Gastrocnemius medialis (tissue), 4 donors: ENCODE measurements around the gene RBM10. TPM values are rescaled to one million over a fixed set of nuclear protein-coding genes. Genes with fewer than 3 reads are reported as not detected.
"Not testable (repeated sequence)": the region's sequence is repeated elsewhere in the genome, so short reads cannot be mapped to it uniquely, and the experiment has no call there.

Experiments used
- ATAC-seq, 2 donors: fragments of 150-250 bp; one replicate each; pipeline ENCODE4 v1.9.1; 2016
- DNase-seq, 2 donors: peaks; one replicate each; pipeline ENCODE4 v3.0.0-alpha.2; 2019
- H3K27ac ChIP-seq, 4 donors: fragments of 200-600 bp; sonication (generic); 1 replicate in 1 of 4; 2 replicates in 3 of 4; pipeline ENCODE4 v1.5.1; 2016 to 2018; ENCODE audit warnings: mild to moderate bottlenecking in 2 of 4, moderate library complexity in 1 of 4
- H3K27me3 ChIP-seq, 3 donors: fragments of 200-600 bp; sonication (generic) in 2 of 3; 1 replicate in 1 of 3; 2 replicates in 2 of 3; pipeline versions ENCODE4 v1.5.1 to v1.6.0; 2016 to 2019; ENCODE audit warnings: mild to moderate bottlenecking in 1 of 3, moderate library complexity in 1 of 3
- H3K36me3 ChIP-seq, 2 donors: fragments of 200-600 bp; sonication (generic) in 1 of 2; one replicate each; pipeline ENCODE4 v1.5.1; 2017 to 2018
- H3K4me1 ChIP-seq, 2 donors: fragments of 200-600 bp; sonication (generic) in 1 of 2; one replicate each; pipeline ENCODE4 v1.5.1; 2016 to 2017; ENCODE audit warnings: mild to moderate bottlenecking in 2 of 2
- H3K4me3 ChIP-seq, 4 donors: fragments of 200-600 bp; sonication (generic) in 3 of 4; 1 replicate in 1 of 4; 2 replicates in 3 of 4; pipeline ENCODE4 v1.5.1; 2016 to 2019; ENCODE audit warnings: mild to moderate bottlenecking in 2 of 4
- H3K9me3 ChIP-seq, 3 donors: fragments of 200-600 bp; sonication (generic) in 2 of 3; 1 replicate in 1 of 3; 2 replicates in 2 of 3; pipeline ENCODE4 v1.5.1; 2016 to 2019
- CTCF ChIP-seq, 5 experiments: fragments of 450-650 bp in 3 of 5; fragments of 200-600 bp in 2 of 5; sonication (generic) in 2 of 5; IDR thresholded peaks in 4 of 5; conservative IDR thresholded peaks in 1 of 5; 1 replicate in 4 of 5; 2 replicates in 1 of 5; pipeline ENCODE4 v1.5.1; 2016 to 2019; ENCODE audit warnings: antibody characterized with exemption in 5 of 5, mild to moderate bottlenecking in 3 of 5, moderate library complexity in 3 of 5
- POLR2A ChIP-seq, 2 donors: fragments of 450-650 bp; IDR thresholded peaks; one replicate each; pipeline ENCODE4 v1.6.1; 2017; ENCODE audit warnings: antibody characterized with exemption in 2 of 2, mild to moderate bottlenecking in 2 of 2, moderate library complexity in 2 of 2
- in situ Hi-C, 4 donors: fragments of 200-750 bp; cut with MboI; loops; one replicate each; pipeline versions ENCODE4 v1.15.0 to v1.8.0; 2017; ENCODE audit warnings: low sequenced_read_pairs in 4 of 4
- intact Hi-C: fragments of 100-400 bp; cut with DNase I; formaldehyde crosslinking; loops from one replicate; pipeline ENCODE4 v1.15.1; 2023; ENCODE audit warnings: low total_unique reads
- total RNA-seq, 4 donors: library from RNA; depleted of rRNA; stranded (reverse); fragments of >200 nt; gene quantifications; one replicate each; pipeline versions ENCODE4 v1.1.0 to v1.2.3, GENCODE V29; 2016

RBM10 gene
- total RNA-seq = 10 to 100 TPM; 18.7 to 49.3 (median 23.5) TPM

DNA sequence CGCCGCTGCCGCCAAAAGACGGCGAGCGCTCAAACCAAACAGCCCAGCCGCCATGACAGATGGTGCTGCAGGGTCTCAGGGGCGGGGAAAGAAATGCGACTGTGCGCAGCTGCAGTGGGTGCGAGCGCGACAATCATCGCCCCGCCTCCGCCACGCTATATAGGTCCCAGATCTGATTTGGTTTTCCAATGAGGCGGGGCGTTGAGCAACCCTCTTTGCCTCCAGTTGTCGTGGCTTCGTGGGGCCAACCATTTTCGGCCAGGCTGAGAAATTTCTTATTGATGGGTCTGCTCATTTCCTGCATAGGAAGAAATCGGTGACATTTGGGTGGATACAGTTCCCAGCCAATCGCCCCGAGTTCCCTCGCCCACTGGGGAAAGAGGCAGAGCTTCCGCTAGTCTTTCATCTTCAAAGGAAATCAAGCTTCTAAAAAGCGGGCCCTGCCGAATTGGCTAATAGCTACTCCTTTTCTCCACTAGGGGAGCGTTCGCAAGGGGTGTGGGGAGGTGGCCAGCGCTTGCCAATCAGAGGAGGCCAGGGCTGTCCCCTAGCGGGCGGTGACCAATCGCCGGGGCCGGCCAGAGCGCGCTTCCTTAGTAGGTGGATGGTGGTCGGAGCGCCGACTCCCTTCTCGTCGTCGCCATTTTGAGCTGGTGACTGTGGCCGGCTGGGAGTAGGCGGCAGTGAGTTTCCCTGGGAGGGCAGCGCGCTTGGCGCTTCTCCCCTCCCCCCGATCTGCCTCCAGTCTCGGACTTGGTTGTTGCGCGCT is at the start of gene RBM10, which contains the start of gene NDUFB11:
RBM10 (plus strand) TSS at position 596 of the 769 bp plus-strand sequence. CDS start 2,261 bp downstream, outside the sequence.
NDUFB11 (minus strand) TSS at position 77 of the 769 bp plus-strand sequence; CDS start at position 54, 23 bp downstream.
- in situ Hi-C loops = no loop called here
- peak within 1 kb of the TSS; percentile 78 to 96 (median 82) for H3K4me3 ChIP-seq
- intact Hi-C loops = loop anchor here (1.0 to 10.0 kb wide), 2 partner anchors 16 to 340 kb away; partner anchors contain the start of gene ZNF41
- H3K36me3 ChIP-seq = no peaks in the 10 kb centered on the region
- H3K27me3 ChIP-seq = no peaks in the 10 kb centered on the region
- TF ChIP-seq CTCF (IDR thresholded peaks at IDR 0.05 in 4 of 5, conservative IDR thresholded peaks at IDR 0.05 in 1 of 5) (peak; percentile 73 to 89 (median 83)), POLR2A (IDR thresholded peaks at IDR 0.05) (peak; percentile 72 to 77)
- H3K4me1 ChIP-seq = peaks cover 8 to 12% of the 10 kb centered on the region in 2 donors
- H3K9me3 ChIP-seq = no peaks in the 10 kb centered on the region
- H3K27ac ChIP-seq = peak within 1 kb of the TSS; percentile 95 to 99 (median 96)
- DNase-seq (peak; percentile 92 to 95), ATAC-seq (peak; percentile 86 to 91)

GRCh38 chrX:47097018-47097417 is 48.0 kb upstream of the RBM10 start:
- intact Hi-C loops (no loop called here), in situ Hi-C loops (loop anchor here in 1 of 4 donors (10.0 kb wide), 1 partner anchor 192 kb away; no protein-coding TSS in a partner anchor)
- DNase-seq = no peak
- Histone ChIP-seq H3K27ac (no peak overlapping the region), H3K4me3 (no peak overlapping the region), H3K9me3 (no peaks in the 10 kb centered on the region), H3K36me3 (no peaks in the 10 kb centered on the region), H3K4me1 (no peaks in the 10 kb centered on the region), H3K27me3 (peaks cover 0 to 3% (median 0%) of the 10 kb centered on the region in 3 donors)
- ATAC-seq = no peak
- TF ChIP-seq POLR2A (IDR thresholded peaks at IDR 0.05) (no peak), CTCF (IDR thresholded peaks at IDR 0.05 in 4 of 5, conservative IDR thresholded peaks at IDR 0.05 in 1 of 5) (no peak)

DNA sequence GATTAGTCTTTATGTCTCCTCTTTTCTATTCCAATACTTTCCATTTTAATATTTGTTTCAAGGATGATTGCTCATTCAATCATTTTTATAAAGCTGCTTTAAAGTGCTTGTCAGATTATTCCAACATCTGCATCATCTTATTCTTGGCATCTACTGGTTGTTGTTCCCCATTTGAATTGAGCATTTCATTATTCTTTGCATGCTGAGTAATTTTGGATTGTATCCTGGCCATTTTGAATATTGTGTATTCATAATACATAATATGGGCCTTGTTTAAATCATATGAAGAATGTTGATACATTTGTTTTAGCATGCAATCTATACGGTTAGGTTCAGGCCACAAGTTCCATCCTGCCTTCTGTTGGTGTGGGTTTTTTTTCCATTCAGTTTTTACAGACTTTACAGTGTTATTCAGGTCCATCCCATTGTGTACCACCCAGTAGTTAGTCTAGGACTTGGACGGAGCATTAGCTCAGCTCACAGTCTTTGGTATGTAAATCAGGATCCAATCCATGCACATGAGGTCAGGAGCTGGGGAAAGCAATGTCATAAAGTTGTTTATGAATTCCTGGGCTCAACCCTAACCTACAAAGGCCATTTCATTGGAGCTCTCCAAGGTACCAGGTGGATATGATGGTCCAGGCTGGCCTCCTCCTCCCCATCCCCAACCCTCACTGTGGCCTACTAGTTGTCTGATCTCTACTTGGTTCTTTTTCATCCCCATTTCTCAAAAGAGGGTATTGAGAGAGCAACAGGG is 46.5 kb upstream of the RBM10 start:
- Histone ChIP-seq H3K4me1 (no peaks in the 10 kb centered on the region), H3K36me3 (no peaks in the 10 kb centered on the region), H3K9me3 (no peaks in the 10 kb centered on the region), H3K27me3 (peaks cover 0 to 3% (median 0%) of the 10 kb centered on the region in 3 donors), H3K4me3 (no peak overlapping the region), H3K27ac (no peak overlapping the region)
- intact Hi-C loops = no loop called here
- ATAC-seq (no peak), DNase-seq (no peak)
- in situ Hi-C loops = loop anchor here in 1 of 4 donors (10.0 kb wide), 1 partner anchor 194 kb away; no protein-coding TSS in a partner anchor
- TF ChIP-seq POLR2A (IDR thresholded peaks at IDR 0.05) (no peak), CTCF (IDR thresholded peaks at IDR 0.05 in 4 of 5, conservative IDR thresholded peaks at IDR 0.05 in 1 of 5) (no peak)

DNA sequence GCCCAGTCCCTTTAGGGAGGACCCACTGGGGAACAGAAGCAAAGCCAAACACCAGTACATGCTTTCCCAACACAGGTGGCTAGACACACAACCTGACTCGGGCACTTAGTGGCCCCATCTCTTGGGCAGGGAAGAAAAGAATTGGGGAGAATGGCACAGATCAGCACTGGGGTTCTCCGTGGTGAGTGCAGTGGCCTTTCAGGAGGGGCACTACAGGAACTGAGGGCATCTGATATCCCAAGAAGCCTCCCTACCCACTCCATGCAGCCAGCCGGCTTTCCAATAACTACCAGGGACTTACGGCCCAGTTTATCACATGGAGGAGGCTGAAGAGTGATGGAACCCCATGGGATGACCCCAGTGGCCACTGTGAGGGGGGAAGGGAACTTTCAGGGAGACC is 43.8 kb upstream of the RBM10 start:
- ATAC-seq (no peak), DNase-seq (no peak)
- no peak for TF ChIP-seq CTCF (IDR thresholded peaks at IDR 0.05 in 4 of 5, conservative IDR thresholded peaks at IDR 0.05 in 1 of 5)
- TF ChIP-seq POLR2A (IDR thresholded peaks at IDR 0.05) = no peak
- in situ Hi-C loops (no loop called here), intact Hi-C loops (no loop called here)
- Histone ChIP-seq H3K9me3 (no peaks in the 10 kb centered on the region), H3K4me1 (no peaks in the 10 kb centered on the region), H3K27me3 (no peaks in the 10 kb centered on the region), H3K27ac (no peak overlapping the region), H3K36me3 (no peaks in the 10 kb centered on the region), H3K4me3 (no peak overlapping the region)

GRCh38 chrX:47110936-47111615 is 33.9 kb upstream of the RBM10 start:
- intact Hi-C loops, ATAC-seq, H3K9me3 ChIP-seq, H3K4me1 ChIP-seq, H3K27ac ChIP-seq, H3K4me3 ChIP-seq, DNase-seq, H3K27me3 ChIP-seq, in situ Hi-C loops, H3K36me3 ChIP-seq: not testable (repeated sequence)
